IMR-90 (cell line): ENCODE results near the gene ZKSCAN8.

Experiments used
- BHLHE40 ChIP-seq: fragments of 150-350 bp; IDR thresholded peaks from 2 replicates; pipeline ENCODE4 v1.6.1; 2016; ENCODE audit warnings: mild to moderate bottlenecking, low read depth, low read length
- FOS ChIP-seq: fragments of 150-350 bp; IDR thresholded peaks from 2 replicates; pipeline ENCODE4 v1.6.1; 2016; ENCODE audit warnings: low read depth, low read length
- MAFK ChIP-seq: IDR thresholded peaks from 2 replicates; pipeline ENCODE4 v1.6.1; 2012; ENCODE audit warnings: low read depth, low read length, improper control_type of control experiment
- MAZ ChIP-seq: IDR thresholded peaks from 2 replicates; pipeline ENCODE4 v1.6.1; 2012; ENCODE audit warnings: low read depth, mild to moderate bottlenecking, low read length, improper control_type of control experiment, moderate library complexity, borderline replicate concordance
- MXI1 ChIP-seq: IDR thresholded peaks from 2 replicates; pipeline ENCODE4 v1.6.1; 2012; ENCODE audit warnings: low read depth, mild to moderate bottlenecking, low read length, moderate library complexity, borderline replicate concordance
- POLR2A ChIP-seq: IDR thresholded peaks from 2 replicates; pipeline ENCODE4 v1.6.1; 2012; ENCODE audit warnings: mild to moderate bottlenecking, low read depth, low read length
- RAD21 ChIP-seq: IDR thresholded peaks from 2 replicates; pipeline ENCODE4 v1.6.1; 2012; ENCODE audit warnings: low read length, improper control_type of control experiment
- SMC3 ChIP-seq: fragments of 150-350 bp; IDR thresholded peaks from 2 replicates; pipeline ENCODE4 v1.6.1; 2016; ENCODE audit warnings: low read depth, mild to moderate bottlenecking, antibody characterized with exemption, low read length, moderate library complexity
- TF ChIP-seq, protein P1 (sequence below): conservative IDR thresholded peaks from 2 replicates; pipeline ENCODE4 v1.5.1; 2012; ENCODE audit warnings: mild to moderate bottlenecking, low read depth, low read length, improper control_type of control experiment
- TF ChIP-seq, protein P2 (sequence below): fragments of 150-350 bp; IDR thresholded peaks from 2 replicates; pipeline ENCODE4 v1.6.1; 2016; ENCODE audit warnings: low read depth, mild to moderate bottlenecking, low read length, moderate library complexity, borderline replicate concordance
- TF ChIP-seq, protein P3 (sequence below): fragments of 150-350 bp; IDR thresholded peaks from 2 replicates; pipeline ENCODE4 v1.6.1; 2017; ENCODE audit warnings: mild to moderate bottlenecking, antibody characterized with exemption, low read length, low read depth

GRCh38 chr6:28208111-28208659 lies 66.5 kb downstream of the ZKSCAN8 start:
- TF ChIP-seq POLR2A (no peak), BHLHE40 (no peak), MAZ (no peak), RAD21 (no peak), MXI1 (no peak), MAFK (no peak), SMC3 (no peak), FOS (no peak)
- TF ChIP-seq, protein P1, sequence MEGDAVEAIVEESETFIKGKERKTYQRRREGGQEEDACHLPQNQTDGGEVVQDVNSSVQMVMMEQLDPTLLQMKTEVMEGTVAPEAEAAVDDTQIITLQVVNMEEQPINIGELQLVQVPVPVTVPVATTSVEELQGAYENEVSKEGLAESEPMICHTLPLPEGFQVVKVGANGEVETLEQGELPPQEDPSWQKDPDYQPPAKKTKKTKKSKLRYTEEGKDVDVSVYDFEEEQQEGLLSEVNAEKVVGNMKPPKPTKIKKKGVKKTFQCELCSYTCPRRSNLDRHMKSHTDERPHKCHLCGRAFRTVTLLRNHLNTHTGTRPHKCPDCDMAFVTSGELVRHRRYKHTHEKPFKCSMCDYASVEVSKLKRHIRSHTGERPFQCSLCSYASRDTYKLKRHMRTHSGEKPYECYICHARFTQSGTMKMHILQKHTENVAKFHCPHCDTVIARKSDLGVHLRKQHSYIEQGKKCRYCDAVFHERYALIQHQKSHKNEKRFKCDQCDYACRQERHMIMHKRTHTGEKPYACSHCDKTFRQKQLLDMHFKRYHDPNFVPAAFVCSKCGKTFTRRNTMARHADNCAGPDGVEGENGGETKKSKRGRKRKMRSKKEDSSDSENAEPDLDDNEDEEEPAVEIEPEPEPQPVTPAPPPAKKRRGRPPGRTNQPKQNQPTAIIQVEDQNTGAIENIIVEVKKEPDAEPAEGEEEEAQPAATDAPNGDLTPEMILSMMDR = no peak
- TF ChIP-seq, protein P2, sequence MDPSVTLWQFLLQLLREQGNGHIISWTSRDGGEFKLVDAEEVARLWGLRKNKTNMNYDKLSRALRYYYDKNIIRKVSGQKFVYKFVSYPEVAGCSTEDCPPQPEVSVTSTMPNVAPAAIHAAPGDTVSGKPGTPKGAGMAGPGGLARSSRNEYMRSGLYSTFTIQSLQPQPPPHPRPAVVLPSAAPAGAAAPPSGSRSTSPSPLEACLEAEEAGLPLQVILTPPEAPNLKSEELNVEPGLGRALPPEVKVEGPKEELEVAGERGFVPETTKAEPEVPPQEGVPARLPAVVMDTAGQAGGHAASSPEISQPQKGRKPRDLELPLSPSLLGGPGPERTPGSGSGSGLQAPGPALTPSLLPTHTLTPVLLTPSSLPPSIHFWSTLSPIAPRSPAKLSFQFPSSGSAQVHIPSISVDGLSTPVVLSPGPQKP = no peak
- TF ChIP-seq, protein P3, sequence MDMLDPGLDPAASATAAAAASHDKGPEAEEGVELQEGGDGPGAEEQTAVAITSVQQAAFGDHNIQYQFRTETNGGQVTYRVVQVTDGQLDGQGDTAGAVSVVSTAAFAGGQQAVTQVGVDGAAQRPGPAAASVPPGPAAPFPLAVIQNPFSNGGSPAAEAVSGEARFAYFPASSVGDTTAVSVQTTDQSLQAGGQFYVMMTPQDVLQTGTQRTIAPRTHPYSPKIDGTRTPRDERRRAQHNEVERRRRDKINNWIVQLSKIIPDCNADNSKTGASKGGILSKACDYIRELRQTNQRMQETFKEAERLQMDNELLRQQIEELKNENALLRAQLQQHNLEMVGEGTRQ = no peak
